ENCODE data around the gene GLTPD2.

DNA sequence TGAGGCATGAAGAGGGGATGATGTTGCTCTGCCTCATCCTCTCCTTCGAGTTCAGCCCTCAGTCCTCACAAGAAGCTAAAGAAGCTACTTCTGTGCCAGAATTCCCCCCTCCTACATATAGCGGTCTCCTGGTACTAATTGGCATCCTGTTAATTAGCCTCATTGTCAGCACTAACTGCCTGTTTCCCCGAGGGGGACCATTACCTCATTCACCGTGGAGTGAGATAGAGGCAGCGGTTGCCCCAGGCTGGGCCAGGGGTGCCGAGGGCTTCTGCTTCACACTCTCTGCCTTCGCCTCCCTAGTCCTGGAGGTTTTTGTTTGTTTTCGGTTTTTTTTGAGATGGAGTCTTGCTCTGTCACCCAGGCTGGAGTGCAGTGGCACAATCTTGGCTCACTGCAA, 38.6 kb downstream of the GLTPD2 start:
- TF ChIP-seq, protein P1, sequence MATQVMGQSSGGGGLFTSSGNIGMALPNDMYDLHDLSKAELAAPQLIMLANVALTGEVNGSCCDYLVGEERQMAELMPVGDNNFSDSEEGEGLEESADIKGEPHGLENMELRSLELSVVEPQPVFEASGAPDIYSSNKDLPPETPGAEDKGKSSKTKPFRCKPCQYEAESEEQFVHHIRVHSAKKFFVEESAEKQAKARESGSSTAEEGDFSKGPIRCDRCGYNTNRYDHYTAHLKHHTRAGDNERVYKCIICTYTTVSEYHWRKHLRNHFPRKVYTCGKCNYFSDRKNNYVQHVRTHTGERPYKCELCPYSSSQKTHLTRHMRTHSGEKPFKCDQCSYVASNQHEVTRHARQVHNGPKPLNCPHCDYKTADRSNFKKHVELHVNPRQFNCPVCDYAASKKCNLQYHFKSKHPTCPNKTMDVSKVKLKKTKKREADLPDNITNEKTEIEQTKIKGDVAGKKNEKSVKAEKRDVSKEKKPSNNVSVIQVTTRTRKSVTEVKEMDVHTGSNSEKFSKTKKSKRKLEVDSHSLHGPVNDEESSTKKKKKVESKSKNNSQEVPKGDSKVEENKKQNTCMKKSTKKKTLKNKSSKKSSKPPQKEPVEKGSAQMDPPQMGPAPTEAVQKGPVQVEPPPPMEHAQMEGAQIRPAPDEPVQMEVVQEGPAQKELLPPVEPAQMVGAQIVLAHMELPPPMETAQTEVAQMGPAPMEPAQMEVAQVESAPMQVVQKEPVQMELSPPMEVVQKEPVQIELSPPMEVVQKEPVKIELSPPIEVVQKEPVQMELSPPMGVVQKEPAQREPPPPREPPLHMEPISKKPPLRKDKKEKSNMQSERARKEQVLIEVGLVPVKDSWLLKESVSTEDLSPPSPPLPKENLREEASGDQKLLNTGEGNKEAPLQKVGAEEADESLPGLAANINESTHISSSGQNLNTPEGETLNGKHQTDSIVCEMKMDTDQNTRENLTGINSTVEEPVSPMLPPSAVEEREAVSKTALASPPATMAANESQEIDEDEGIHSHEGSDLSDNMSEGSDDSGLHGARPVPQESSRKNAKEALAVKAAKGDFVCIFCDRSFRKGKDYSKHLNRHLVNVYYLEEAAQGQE (IDR thresholded peaks at IDR 0.05; ENCODE audit: low read depth) = no peak
- TF ChIP-seq JUND (IDR thresholded peaks at IDR 0.05) (no peak), EZH2 (IDR thresholded peaks at IDR 0.05) (no peak), POLR2AphosphoS5 (IDR thresholded peaks at IDR 0.05; ENCODE audit: low read depth, low read length) (no peak), SRF (IDR thresholded peaks at IDR 0.05; ENCODE audit: low read depth) (no peak), ZNF274 (IDR thresholded peaks at IDR 0.05; ENCODE audit: low read depth, low read length) (no peak), POLR2A (IDR thresholded peaks at IDR 0.05; ENCODE audit: borderline replicate concordance, extremely low read depth, insufficient read depth, insufficient read length) (no peak), EZH2phosphoT487 (IDR thresholded peaks at IDR 0.05; ENCODE audit: borderline replicate concordance) (no peak), SIN3A (IDR thresholded peaks at IDR 0.05; ENCODE audit: low read depth) (no peak), SP1 (IDR thresholded peaks at IDR 0.05; ENCODE audit: low read depth) (no peak), CEBPB (IDR thresholded peaks at IDR 0.05; ENCODE audit: low read depth) (no peak)
- TF ChIP-seq, protein P2, sequence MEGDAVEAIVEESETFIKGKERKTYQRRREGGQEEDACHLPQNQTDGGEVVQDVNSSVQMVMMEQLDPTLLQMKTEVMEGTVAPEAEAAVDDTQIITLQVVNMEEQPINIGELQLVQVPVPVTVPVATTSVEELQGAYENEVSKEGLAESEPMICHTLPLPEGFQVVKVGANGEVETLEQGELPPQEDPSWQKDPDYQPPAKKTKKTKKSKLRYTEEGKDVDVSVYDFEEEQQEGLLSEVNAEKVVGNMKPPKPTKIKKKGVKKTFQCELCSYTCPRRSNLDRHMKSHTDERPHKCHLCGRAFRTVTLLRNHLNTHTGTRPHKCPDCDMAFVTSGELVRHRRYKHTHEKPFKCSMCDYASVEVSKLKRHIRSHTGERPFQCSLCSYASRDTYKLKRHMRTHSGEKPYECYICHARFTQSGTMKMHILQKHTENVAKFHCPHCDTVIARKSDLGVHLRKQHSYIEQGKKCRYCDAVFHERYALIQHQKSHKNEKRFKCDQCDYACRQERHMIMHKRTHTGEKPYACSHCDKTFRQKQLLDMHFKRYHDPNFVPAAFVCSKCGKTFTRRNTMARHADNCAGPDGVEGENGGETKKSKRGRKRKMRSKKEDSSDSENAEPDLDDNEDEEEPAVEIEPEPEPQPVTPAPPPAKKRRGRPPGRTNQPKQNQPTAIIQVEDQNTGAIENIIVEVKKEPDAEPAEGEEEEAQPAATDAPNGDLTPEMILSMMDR (IDR thresholded peaks at IDR 0.05 in 2 of 3, conservative IDR thresholded peaks at IDR 0.05 in 1 of 3; ENCODE audit: borderline replicate concordance in 1 of 3, insufficient read depth in 1 of 3, low read depth in 2 of 3, low read length in 2 of 3) = no peak

All from HCT116 (cell line).